Measurements from ENCODE around the gene ADARB2.

Gene ADARB2

GRCh38 chr10:1409392-1409791, 327.9 kb downstream of the ADARB2 start:
- no peaks in the 10 kb centered on the region for H3K9me3 Mint-ChIP-seq
- ATAC-seq (no peak), DNase-seq (no peak)
- no peaks in the 10 kb centered on the region for H3K4me1 Mint-ChIP-seq
- no peak overlapping the region for H3K4me3 Mint-ChIP-seq
- H3K27me3 Mint-ChIP-seq, result peaks cover 17% of the 10 kb centered on the region
- H3K27ac Mint-ChIP-seq, result no peak overlapping the region

- DNase-seq (no peak), ATAC-seq (no peak)
- Mint-ChIP-seq H3K27ac (no peak overlapping the region), H3K4me1 (no peaks in the 10 kb centered on the region), H3K4me3 (no peak overlapping the region), H3K27me3 (peaks cover 20% of the 10 kb centered on the region), H3K9me3 (no peaks in the 10 kb centered on the region)
These were observed 328.5 kb downstream of the ADARB2 start for GRCh38 chr10:1408651-1409367.

- DNase-seq (no peak), ATAC-seq (no peak)
- Mint-ChIP-seq H3K27ac (no peak overlapping the region), H3K27me3 (peaks cover 20% of the 10 kb centered on the region), H3K4me3 (no peak overlapping the region), H3K4me1 (no peaks in the 10 kb centered on the region), H3K9me3 (no peaks in the 10 kb centered on the region)
These were observed 330.1 kb downstream of the ADARB2 start for GRCh38 chr10:1406967-1407945.

GRCh38 chr10:1406132-1406966, 331.0 kb downstream of the ADARB2 start:
- DNase-seq (no peak), ATAC-seq (no peak)
- Mint-ChIP-seq H3K27ac (no peak overlapping the region), H3K27me3 (peaks cover 20% of the 10 kb centered on the region), H3K9me3 (no peaks in the 10 kb centered on the region), H3K4me1 (no peaks in the 10 kb centered on the region), H3K4me3 (no peak overlapping the region)

- ATAC-seq (no peak), DNase-seq (no peak)
- Mint-ChIP-seq H3K9me3 (no peaks in the 10 kb centered on the region), H3K4me3 (no peak overlapping the region), H3K27ac (no peak overlapping the region), H3K27me3 (peaks cover 33% of the 10 kb centered on the region), H3K4me1 (no peaks in the 10 kb centered on the region)
These were observed 332.7 kb downstream of the ADARB2 start for GRCh38 chr10:1404323-1405260.

- H3K9me3 Mint-ChIP-seq, result no peaks in the 10 kb centered on the region
- peak overlapping the region in 1 of 2 donors; percentile 77 for H3K27ac Mint-ChIP-seq
- ATAC-seq (no peak), DNase-seq (no peak)
- no peaks in the 10 kb centered on the region for H3K4me1 Mint-ChIP-seq
- no peak overlapping the region for H3K4me3 Mint-ChIP-seq
- H3K27me3 Mint-ChIP-seq, result peaks cover 35% of the 10 kb centered on the region
These were observed 333.6 kb downstream of the ADARB2 start for GRCh38 chr10:1403508-1404322.

- DNase-seq (no peak), ATAC-seq (no peak)
- Mint-ChIP-seq H3K4me3 (no peak overlapping the region), H3K4me1 (no peaks in the 10 kb centered on the region), H3K9me3 (no peaks in the 10 kb centered on the region), H3K27ac (no peak overlapping the region), H3K27me3 (peaks cover 35% of the 10 kb centered on the region)
These were observed 334.4 kb downstream of the ADARB2 start for GRCh38 chr10:1402816-1403507.

GRCh38 chr10:1402016-1402770, 335.1 kb downstream of the ADARB2 start:
- ATAC-seq, result no peak
- H3K27ac Mint-ChIP-seq, result no peak overlapping the region
- no peaks in the 10 kb centered on the region for H3K9me3 Mint-ChIP-seq
- no peaks in the 10 kb centered on the region for H3K4me1 Mint-ChIP-seq
- DNase-seq, result no peak
- no peak overlapping the region for H3K4me3 Mint-ChIP-seq
- H3K27me3 Mint-ChIP-seq, result peaks cover 35% of the 10 kb centered on the region

- ATAC-seq, result no peak
- H3K27me3 Mint-ChIP-seq, result peaks cover 35% of the 10 kb centered on the region
- no peak for DNase-seq
- H3K27ac Mint-ChIP-seq, result no peak overlapping the region
- H3K9me3 Mint-ChIP-seq, result no peaks in the 10 kb centered on the region
- H3K4me1 Mint-ChIP-seq, result no peaks in the 10 kb centered on the region
- no peak overlapping the region for H3K4me3 Mint-ChIP-seq
These were observed 336.0 kb downstream of the ADARB2 start for GRCh38 chr10:1401071-1401965.

GRCh38 chr10:1400101-1401070, 336.9 kb downstream of the ADARB2 start:
- Mint-ChIP-seq H3K4me3 (no peak overlapping the region), H3K9me3 (no peaks in the 10 kb centered on the region), H3K27ac (no peak overlapping the region), H3K4me1 (no peaks in the 10 kb centered on the region), H3K27me3 (peaks cover 35% of the 10 kb centered on the region)
- DNase-seq, result no peak
- ATAC-seq, result no peak

- Mint-ChIP-seq H3K27ac (no peak overlapping the region), H3K9me3 (no peaks in the 10 kb centered on the region), H3K27me3 (peaks cover 28% of the 10 kb centered on the region), H3K4me3 (no peak overlapping the region), H3K4me1 (no peaks in the 10 kb centered on the region)
- DNase-seq (no peak), ATAC-seq (no peak)
These were observed 337.8 kb downstream of the ADARB2 start for GRCh38 chr10:1399431-1400100.

Measured in stimulated activated naive CD8-positive, alpha-beta T cell treated with anti-CD3 and anti-CD28 coated beads, Interleukin-15, amount 100 ng/mL, for 72 hours (primary cell).